ENCODE measurements around the gene IFT43.
"Not testable (repeated sequence)": the region's sequence is repeated elsewhere in the genome, so short reads cannot be mapped to it uniquely, and the experiment has no call there.

IFT43 gene

DNA sequence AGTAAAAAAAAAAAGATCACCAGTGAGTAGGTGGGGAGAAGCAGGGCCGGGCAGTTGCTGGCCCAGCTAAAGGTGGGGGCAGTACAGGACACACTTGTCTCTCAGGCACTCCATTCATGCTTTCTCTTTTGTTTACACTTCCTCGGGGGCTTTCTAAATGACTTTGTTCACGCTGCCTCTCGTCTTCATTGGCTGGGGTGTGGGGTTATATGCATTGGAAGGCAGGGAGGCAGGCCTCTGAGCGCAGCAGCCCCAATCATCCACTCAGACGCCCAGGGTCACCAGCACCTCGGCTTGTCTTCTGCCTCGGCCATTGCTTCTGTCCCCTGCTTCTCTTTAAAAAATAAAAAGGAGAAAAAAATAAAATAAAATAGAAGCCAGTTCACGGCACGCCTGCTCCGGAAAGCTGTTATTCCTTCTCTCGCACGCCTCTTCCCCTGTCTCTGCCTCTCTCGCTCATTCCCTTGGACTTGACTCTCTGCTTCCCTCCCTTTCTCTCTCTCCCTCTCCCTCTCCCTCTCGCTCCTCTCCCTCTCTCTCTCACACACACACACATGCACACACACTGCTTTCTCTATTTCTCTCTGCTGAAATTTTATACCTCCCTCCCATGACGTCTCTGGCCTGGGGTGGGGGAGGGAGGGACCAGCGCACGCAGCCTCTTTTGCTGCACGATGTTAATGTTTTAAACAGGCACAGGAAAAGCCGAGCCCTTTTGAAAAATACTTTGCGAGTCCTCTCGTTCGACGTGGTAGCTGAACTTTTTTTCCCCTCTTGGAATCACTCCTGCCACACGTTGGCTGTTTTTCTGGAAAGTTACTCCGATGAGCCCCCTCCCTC is 3.9 kb upstream of the IFT43 start, which contains the start of gene TGFB3:
TSS of gene TGFB3 (minus strand) at position 570 of the 840 bp plus-strand sequence. CDS start 1,102 bp downstream, outside the sequence.
- DNase-seq, result no peak

DNA sequence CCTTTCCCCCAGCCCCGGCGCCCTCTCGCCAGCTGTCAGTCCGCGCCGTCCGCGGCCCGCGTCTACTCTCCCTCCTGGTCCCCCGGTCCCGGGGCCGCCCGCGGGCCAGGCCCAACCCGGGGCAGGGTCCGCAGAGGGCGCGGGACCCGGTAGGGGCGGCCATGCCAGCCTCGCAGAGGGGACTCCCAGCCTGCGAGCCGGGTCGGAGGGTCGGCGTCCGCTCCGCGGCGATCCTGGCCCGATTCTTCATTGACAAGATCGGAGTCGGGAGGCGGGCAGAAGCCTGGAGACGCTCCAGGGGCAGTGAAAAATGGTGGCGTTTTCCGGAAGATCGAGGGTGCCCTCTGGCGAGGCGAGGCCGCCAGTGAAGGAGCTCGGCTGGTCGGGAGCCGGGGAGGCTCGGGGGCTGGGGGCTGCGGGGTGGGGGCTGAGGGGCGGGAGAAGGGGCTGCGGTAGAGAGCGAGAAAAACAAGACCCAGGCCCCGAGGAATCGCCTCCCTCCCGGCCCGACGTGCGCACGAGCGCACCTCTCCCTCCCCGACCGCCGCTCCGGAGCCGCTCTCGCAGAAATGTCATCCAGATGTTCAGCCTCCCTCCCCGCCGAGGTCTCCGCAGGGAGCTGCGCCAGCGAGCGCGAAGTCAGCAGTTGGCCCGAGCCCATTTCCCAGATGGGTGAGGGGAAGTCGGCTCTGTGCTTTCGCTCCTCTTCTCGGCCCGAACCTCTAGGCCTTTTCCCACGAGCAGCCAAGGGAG is 3.1 kb upstream of the IFT43 start:
- DNase-seq, result peak; percentile 28

DNA sequence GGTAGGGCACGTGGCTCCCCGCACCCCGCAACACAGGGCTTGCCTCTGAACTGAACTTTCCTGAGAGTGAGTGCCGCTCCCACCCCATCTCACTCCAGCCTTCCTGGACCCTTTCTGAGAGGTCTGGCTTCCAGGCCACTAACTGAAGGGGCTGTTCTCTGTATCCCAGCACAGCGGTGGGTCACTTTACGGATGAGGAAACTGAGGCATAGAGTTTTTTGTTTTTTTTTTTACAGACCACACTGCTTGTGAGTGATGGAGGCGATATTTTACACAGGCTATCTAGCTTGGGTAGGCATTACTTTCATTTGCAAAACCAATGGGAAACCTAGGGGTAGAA is 2.6 kb upstream of the IFT43 start:
- no peak for DNase-seq

DNA sequence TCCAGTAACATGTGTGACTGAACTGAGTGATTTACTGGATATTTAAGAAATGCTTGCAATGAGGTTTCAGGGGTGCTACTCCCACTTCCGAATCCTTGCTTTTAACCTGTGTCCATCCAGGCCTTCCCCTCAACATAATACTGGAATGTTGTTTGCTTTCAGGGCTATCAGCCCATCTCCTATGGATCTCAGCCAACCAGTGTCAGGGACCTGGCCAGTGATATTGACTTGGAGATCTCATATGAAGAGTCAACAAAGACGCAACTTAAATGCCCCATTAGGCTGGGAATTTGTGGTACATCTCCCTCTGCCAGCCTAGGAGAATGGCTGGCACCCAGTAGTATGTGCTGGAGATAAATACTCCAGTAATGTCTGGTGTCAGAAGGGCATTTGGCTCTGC is 889 bp upstream of the IFT43 start:
- DNase-seq, result no peak

DNA sequence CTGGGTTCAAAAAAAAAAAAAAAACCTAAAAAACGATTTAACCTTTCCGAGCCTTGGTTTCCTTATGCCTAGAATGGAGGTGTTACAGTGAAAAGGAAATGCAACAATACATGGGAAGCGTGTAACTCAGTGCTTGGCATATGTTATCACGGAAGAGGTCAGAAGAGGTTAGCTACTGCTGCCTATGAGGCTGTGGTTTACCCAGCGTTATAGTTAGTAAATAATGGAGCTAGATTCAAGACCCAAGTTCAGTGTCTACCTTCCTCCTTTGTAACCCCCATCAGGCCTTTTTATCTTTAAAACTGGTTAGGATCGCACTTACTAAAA is 839 bp downstream of the IFT43 start:
- no peak for DNase-seq

DNA sequence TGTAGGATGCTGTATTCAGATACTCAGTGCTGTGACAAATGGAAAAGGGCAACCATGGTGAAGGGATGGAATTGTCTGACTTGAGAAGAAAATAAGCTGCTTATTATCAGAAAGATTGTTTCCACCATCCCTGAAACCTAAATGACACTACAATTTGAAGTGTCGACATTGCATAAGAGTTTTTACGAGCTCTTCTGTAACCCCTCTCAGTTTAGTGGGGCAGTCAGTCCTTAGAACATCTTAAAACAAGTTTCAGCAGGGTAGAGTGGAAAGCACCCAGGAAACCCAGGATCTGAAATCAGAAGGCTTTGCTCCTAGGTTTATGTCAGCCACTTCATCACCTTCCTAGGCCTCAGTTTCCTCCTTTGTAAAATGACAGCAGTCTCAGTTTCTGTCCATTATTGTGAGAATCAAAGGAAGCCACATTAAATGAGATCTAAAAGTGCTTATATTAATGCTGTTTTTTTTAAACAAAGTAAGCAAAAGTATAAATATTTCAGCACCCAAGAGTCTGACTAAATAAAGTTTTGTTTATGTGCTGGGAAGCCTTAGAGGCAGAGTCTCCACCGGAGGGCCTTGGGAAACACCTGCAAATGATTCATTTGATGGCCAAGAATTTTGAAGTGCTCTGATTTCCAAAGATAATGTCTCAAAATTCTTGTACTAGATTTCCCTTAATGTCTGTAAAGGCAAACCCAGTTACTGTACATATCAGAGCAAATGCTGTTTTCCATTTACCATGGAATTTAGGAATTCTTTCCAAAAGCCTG is 1.8 kb downstream of the IFT43 start:
- no peak for DNase-seq

DNA sequence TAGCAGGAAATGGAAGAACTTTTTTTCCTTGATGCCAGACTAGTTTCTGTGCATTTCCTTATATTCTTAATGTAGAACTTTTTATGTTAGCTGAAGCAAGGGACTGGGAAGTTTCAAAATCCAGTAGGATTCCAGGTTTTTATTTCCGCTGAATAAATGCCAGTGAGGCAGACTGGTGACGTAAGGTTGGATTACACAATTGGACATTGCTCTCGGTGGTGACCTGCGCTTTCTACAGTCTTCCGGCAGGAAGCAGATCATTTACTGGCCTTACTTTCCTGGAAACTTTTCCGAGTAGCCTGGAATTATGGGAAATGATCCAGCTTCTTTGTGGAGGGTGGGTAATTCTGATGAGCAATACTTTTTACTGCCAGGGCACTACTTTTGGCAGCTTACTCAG is 3.6 kb downstream of the IFT43 start:
- DNase-seq, result no peak

DNA sequence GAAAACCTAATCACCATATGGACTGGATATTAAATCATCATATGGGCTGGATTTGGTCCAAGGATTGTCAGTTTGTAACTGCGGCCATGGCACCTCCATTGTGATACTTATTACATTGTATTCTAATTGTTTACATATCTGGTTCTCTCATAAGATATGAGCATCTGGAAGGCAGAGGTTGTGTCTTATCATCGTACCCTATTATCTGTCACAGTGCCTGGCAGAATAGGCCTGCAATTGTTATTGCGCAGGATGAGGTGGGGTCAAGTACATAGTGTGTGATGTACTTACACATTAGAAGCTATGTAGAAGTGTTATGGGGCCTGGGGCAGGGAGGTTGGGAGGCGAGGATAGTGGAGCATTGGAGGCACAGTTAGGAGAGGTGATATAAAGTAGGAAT is 4.7 kb downstream of the IFT43 start:
- DNase-seq, result no peak

DNA sequence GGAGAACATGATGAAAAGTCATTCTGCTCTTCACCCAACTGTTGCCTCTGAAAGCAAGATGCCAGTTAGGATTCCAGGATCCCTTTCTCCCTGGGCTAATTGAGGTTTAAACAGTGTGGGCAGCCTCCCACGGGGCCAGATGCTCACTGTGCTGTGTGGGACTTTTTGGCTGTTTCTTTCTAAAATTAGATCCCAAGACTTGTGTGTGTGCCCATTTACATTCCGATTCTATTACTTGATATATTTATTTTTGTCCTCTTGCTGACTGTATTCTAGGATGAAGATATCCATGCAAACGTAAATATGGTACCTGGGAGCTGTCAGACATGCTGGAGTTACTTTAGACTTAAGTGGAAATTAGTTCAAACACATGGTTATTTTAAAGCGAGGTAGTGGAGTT is 6.2 kb downstream of the IFT43 start:
- DNase-seq, result no peak

DNA sequence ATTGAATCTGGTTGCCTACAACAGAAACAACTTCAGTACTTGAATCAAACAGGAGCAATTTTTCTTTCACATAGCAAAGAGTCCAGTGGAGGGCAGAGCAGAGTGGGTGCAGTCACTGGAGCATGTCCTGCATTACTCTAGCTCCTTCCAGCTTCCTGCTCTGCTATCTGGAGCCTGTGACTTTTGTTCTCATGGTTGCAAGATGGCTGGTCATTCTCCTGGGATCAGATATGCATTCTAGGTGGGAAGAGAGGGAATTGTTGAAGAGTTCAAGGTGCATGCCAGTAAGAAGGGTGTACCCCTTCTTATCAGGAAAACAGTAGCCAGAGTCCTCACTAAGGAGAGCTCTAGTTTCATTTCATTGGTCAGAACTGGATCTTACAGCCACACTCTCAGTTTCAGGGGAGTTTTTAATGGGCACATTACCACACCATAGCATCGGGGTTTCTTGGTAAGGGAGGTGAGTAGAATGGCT is 8.0 kb downstream of the IFT43 start:
- no peak for DNase-seq

DNA sequence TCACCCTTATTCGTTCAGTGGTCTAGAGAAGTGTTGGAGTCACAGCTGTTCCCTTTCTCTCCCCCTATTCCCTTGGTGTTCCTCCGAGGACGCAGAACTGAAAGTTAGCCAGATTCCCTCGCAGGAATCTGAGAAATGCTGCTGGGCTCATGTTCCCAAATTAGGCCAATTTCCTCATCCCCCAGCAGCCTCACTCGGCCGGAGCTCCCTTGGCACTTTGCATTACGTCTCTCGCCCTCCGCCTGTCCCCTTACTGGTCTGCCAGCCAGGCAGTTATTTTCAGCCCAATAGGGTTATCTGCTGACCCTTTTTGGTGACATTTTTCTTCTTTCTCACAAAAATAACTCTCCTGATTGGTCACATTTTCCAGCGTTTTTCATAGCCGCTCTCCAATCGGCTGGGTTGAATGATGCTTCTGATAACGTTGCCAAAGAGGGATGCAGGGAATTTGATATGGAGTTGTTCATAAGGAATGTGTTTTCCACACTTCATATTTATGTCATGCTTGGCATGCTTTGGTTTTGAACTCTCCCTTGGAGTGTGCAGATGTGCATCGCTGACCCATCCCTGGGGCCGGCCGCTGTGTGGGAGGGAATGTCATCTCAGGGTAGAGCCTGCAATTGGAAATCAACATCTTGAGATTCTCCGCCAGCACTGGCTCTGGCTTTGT is 9.9 kb downstream of the IFT43 start:
- DNase-seq, result no peak

DNA sequence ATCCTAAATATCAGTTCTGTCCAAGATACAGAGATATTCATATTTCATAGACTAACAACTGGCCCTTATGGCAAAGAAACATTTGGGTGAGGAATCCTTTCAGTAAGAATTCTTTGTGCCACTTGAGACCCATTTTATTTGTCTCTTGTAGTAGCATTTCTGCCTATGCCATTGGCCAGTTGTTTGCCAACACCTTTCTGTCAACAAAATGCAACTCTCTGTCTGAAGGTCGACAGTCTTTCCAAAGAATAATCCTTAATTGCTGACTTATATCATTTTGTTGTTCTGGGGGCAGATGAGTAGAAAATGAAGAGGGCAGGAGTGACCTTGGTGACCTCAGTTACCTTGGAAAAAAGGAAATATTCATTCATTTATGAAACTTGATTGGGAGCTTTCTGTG is 10.9 kb downstream of the IFT43 start:
- no peak for DNase-seq

DNA sequence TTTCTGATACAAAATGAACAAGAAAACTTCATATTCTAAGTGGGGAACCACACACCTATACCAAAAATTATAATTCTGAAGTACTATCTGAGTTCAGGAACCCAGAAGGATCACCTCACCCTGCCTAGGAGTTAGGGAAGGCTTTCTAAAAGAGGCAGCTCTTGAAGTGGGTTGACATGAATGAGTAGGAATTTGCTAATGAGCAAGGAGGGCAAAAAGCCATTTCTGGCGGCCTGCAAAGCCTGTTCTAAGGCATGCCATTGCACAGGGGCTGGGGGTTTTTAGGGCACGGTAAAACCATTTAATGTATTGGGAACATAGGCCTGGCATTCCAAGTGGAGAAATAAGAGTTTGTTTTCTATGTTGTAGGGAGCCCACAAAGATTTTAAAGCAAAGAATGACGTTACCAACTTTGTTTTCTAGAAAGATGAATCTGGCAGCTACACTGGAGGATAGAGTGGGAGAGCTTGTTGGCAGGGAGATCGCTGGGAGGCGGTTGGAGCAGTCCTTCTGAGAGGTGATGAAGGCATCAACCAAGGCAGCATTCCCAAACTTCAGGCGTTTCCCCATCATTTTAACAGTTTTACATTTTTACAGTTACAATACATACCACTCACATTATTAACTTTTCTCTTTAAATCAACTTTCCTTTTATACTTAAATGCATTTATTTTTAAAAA is 14.1 kb downstream of the IFT43 start:
- no peak for DNase-seq

DNA sequence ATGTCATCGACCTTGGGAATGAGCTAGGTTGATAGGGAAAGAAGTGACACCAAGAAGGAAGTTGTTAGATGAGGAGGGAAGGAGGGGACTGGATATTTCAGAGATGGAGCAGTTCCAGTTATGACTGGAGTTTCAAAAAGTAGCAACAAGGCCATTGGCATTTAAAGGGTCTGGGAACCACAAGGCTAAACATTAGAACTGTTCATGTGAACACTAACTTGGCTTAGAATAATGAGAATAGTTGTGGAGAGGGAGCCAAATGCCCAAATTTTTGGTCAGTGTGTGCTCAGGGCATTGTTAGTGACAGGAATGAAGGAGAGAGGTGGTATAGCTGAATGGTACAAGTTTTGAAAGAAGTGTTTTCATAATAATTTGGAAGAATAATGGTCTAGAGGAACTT is 16.8 kb downstream of the IFT43 start:
- DNase-seq, result no peak

DNA sequence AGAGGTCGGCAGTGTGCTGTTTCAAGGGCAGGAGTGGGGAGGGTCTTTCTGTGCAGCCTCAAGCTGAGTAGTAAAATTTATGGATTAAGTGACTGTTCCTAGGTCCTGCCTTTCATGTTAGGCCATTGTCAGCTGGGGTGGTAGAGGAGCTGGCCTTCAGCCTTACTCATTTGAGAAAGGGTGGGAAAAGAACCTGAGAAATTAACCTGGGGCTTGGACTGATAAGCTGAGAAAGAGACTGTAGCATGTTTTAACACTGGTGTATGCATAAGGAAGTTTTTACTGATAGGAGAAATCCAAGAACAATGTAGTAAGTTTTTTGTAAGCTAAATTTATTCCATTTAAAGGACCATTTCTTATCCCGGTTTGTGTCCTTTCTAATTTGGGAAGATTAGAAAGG is 20.7 kb downstream of the IFT43 start:
- no peak for DNase-seq

DNA sequence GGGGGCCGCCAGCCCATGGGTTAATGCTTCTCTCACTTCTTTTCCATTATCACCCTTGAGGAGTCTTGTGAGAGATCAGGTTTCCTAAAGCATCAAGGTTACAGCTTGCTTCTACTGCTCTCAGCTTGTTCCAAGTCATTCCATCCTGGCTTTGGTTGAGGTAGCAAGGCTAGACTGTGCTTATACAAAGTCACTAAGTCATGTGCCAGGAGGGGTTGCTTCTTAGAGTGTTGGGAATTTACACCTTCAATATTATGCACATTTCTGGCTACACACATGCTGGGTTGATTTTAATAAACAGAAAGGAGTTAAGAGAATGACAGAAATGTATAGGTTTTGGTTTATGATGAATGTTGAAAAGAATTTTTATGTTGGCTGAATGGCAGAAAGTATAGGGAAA is 21.8 kb downstream of the IFT43 start:
- no peak for DNase-seq

DNA sequence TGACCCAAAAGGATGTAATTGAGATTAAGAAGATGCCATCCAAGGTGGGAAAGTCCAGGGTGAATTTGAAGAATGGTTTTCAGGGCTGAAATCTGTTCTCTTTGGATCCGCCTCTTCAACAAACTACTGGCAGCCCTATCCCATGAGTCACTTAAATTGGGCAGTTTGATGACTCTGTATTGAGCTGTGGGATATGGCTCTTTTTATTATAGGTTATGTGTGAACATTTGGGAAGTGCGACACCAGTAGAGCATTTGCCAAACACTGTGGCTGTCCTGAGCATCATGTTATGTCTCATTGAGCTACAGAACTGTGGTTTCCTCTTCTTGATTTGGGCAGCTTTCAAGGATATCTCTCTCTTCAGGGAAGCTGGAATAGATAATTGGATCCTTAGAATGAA is 22.3 kb downstream of the IFT43 start:
- no peak for DNase-seq

DNA sequence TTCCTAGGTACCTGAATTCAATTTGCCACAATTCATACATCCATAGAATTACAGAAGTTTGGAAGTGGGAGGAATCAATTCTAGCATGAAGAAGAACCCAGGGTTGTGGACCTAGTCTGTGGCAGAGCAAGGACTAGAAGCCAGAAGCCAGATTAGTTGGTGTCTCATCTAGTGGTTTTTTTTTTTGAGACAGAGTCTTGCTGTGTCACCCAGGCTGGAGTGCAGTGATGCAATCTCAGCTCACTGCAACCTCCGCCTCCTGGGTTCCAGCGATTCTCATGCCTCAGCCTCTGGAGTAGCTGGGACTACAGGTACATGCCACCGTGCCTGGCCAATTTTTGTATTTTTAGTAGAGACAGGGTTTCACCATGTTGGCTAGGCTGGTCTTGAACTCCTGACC is 24.1 kb downstream of the IFT43 start:
- DNase-seq, result not testable (repeated sequence)

DNA sequence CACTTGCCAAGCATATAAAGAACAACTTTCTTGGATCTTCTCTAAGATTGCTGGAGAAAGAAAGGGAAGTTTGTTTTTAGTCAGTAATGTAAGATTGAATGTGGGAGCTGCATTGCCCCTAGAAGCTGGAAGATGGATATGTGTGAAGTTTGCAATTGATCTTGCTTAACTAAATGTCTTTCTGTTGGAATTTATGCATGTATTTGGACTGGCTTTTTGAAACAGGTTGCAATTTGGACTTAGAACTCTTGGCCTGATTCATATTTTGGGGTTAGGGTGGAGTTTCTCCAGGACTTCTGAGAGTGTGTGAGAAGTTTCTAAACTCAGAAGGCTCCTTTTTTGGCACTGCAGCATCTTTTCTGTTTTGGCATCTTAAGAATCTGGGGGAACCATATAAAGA is 26.4 kb downstream of the IFT43 start:
- DNase-seq, result no peak

DNA sequence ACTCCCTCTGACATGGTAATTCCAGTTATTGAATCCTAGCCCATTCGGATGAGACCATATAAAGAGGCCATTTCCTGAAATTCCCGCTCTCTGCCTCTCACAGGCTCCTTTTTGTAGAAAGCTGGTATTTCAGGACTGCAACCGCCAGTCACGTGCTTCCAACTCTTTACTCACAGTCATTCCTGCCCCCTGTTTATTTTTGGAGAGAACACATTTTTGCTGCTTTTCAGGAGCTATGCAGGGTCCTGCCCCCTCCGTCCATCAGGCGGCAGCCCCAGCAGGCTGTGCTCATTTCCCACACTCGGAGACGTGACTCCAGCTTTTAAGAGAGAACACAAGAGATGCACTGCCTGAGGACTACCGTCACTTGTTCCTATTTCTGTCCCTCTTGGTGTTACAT is 26.8 kb downstream of the IFT43 start:
- DNase-seq, result no peak

DNA sequence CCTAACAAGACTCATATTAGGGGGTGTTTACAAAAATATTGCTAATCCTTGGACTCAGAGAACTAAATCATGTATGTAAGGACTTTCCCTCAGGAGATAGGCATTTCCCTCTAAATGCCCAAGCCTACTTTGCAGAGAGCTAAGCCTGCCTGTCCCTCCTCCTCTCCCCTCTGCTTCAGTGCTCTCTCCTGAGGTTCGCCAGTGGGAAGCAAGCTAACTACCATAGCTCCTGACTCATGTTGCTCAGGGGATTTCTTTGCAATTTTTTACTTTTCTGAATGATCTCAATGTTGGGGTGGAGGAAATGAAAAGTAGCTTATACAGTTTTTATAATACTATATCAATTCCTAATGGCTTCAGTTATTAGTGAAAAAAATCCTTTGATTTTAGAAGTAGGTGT is 29.6 kb downstream of the IFT43 start:
- no peak for DNase-seq

DNA sequence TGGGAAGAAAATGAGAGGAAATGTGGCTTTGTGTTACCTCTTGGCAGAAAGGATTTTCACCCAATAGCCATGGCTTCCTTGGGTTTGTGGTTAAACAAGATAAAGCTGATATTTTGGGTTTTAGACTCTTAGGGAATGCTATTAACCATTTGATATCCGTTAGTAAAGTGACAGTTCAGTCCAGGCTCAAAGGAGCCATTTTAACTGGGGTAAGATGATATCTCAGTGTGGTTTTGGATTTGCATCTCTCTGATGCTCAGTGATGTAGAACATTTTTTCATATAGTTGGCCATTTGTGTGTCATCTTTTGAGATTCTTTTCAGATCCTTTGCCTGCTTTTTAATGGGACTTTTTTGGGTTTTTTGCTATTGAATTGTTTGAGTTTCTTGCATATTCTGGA is 30.1 kb downstream of the IFT43 start:
- DNase-seq, result no peak

DNA sequence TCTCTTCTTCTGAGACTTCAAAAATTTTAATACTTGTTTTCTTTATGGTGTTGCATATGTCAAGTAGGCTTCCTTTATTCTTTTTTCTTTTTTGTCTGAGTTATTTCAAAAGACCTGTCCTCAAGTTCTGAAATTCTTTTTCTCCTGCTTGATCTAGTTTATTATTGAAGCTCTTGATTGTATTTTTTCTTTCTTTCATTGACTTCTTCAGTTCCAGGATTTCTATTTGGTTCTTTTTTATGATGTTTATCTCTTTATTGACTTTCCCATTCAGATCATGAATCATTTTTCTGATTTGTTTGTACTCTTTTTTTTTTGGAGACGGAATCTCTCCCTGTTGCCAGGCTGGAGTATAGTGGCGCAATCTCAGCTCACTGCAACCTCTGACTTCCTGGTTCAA is 34.1 kb downstream of the IFT43 start:
- no peak for DNase-seq
